Neural cell (in vitro differentiated cells): Measurements from ENCODE around the gene AFG1L. TPM values are rescaled to one million over a fixed set of nuclear protein-coding genes. Genes with fewer than 3 reads are reported as not detected.

Source experiments
- H2AFZ ChIP-seq: fragments of 200-600, 300-800 bp; sonication (generic), shearing (Covaris generic); 2 replicates; pipeline ENCODE4 v1.6.0; 2014; ENCODE audit warnings: low read depth, mild to moderate bottlenecking, antibody characterized with exemption, low read length, moderate library complexity
- H3F3A ChIP-seq: fragments of 200-600 bp; shearing (Covaris generic); 2 replicates; pipeline ENCODE4 v1.6.1; 2016; ENCODE audit warnings: mild to moderate bottlenecking, moderate library complexity, mixed read lengths, antibody characterized with exemption, low read length; ENCODE audit not compliant: insufficient read depth, poor library complexity, severe bottlenecking
- H3K27ac ChIP-seq: fragments of 200-600, 300-800 bp; sonication (generic), shearing (Covaris generic); 2 replicates; pipeline ENCODE4 v1.5.1; 2014; ENCODE audit warnings: mild to moderate bottlenecking, low read length, moderate library complexity
- H3K27me3 ChIP-seq: fragments of 300-800, 200-600 bp; sonication (generic), shearing (Covaris generic); 2 replicates; pipeline ENCODE4 v1.6.0; 2014; ENCODE audit warnings: mild to moderate bottlenecking, low read depth, low read length, moderate library complexity; ENCODE audit not compliant: insufficient read depth
- H3K36me3 ChIP-seq: fragments of 300-800, 200-600 bp; sonication (generic), shearing (Covaris generic); 2 replicates; pipeline ENCODE4 v1.5.1; 2014; ENCODE audit warnings: mild to moderate bottlenecking, antibody characterized with exemption, low read length, moderate library complexity; ENCODE audit not compliant: insufficient read depth
- H3K4me2 ChIP-seq: fragments of 300-800, 200-600 bp; sonication (generic), shearing (Covaris generic); 2 replicates; pipeline ENCODE4 v1.6.0; 2014; ENCODE audit warnings: mild to moderate bottlenecking, low read length
- H3K4me3 ChIP-seq: fragments of 300-800, 200-600 bp; sonication (generic), shearing (Covaris generic); 2 replicates; pipeline ENCODE4 v1.5.1; 2014; ENCODE audit warnings: mild to moderate bottlenecking, low read length, moderate library complexity
- H3K79me2 ChIP-seq: fragments of 200-600 bp; shearing (Covaris generic); replicated peaks from 2 replicates; pipeline ENCODE4 v1.6.0; 2014; ENCODE audit warnings: mild to moderate bottlenecking, low read length, moderate library complexity; ENCODE audit not compliant: insufficient read depth
- H3K9ac ChIP-seq: fragments of 300-800, 200-600 bp; sonication (generic), shearing (Covaris generic); 2 replicates; pipeline ENCODE4 v1.6.1; 2016; ENCODE audit warnings: mild to moderate bottlenecking, low read length, mixed read lengths
- H3K9me2 ChIP-seq: fragments of 200-600 bp; shearing (Covaris generic); 2 replicates; pipeline ENCODE4 v1.6.1; 2016; ENCODE audit warnings: mild to moderate bottlenecking, low read length, mixed read lengths; ENCODE audit not compliant: insufficient read depth
- H3K9me3 ChIP-seq: fragments of 200-600, 300-800 bp; sonication (generic), shearing (Covaris generic); 2 replicates; pipeline ENCODE4 v1.6.1; 2016; ENCODE audit warnings: mild to moderate bottlenecking, mixed run types, low read length, moderate library complexity, mixed read lengths
- H4K20me1 ChIP-seq: fragments of 200-600 bp; shearing (Covaris generic); 2 replicates; pipeline ENCODE4 v1.6.1; 2016; ENCODE audit warnings: mild to moderate bottlenecking, mixed run types; ENCODE audit not compliant: insufficient read depth
- EP300 ChIP-seq: fragments of 450-650 bp; conservative IDR thresholded peaks from 2 replicates; pipeline ENCODE4 v1.6.1; 2014; ENCODE audit warnings: antibody characterized with exemption, mild to moderate bottlenecking, moderate library complexity; ENCODE audit not compliant: poor library complexity, severe bottlenecking
- EZH2 ChIP-seq: fragments of 200-600, 300-800 bp; shearing (Covaris generic), sonication (generic); IDR thresholded peaks from 2 replicates; pipeline ENCODE4 v1.6.1; 2014; ENCODE audit warnings: antibody characterized with exemption, low read length, borderline replicate concordance, mild to moderate bottlenecking; ENCODE audit not compliant: insufficient read depth, poor library complexity, severe bottlenecking
- MXI1 ChIP-seq: fragments of 450-650 bp; conservative IDR thresholded peaks from 2 replicates; pipeline ENCODE4 v1.6.1; 2014; ENCODE audit warnings: antibody characterized with exemption, mild to moderate bottlenecking; ENCODE audit not compliant: poor library complexity, severe bottlenecking
- POLR2AphosphoS5 ChIP-seq: IDR thresholded peaks from 2 replicates; pipeline ENCODE4 v1.6.1; 2012
- RAD21 ChIP-seq: fragments of 450-650 bp; conservative IDR thresholded peaks from 2 replicates; pipeline ENCODE4 v1.6.1; 2014; ENCODE audit warnings: antibody characterized with exemption, mild to moderate bottlenecking, moderate library complexity
- SMC3 ChIP-seq: fragments of 450-650 bp; conservative IDR thresholded peaks from 2 replicates; pipeline ENCODE4 v1.6.1; 2014; ENCODE audit warnings: antibody characterized with exemption, mild to moderate bottlenecking, moderate library complexity; ENCODE audit not compliant: poor library complexity
- TAF1 ChIP-seq: IDR thresholded peaks from 2 replicates; pipeline ENCODE4 v1.6.1; 2012; ENCODE audit warnings: low read depth
- polyA plus RNA-seq: library from polyadenylated mRNA; depleted of rRNA; stranded (reverse); fragments of >200 nt; gene quantifications from 2 replicates; pipeline ENCODE4 v1.2.3, GENCODE V29; 2014
- TF ChIP-seq, protein P1 (sequence below): IDR thresholded peaks from 2 replicates; pipeline ENCODE4 v1.6.1; 2012; ENCODE audit warnings: borderline replicate concordance
- TF ChIP-seq, protein P2 (sequence below): fragments of 450-650 bp; IDR thresholded peaks from 2 replicates; pipeline ENCODE4 v1.5.1; 2014; ENCODE audit warnings: antibody characterized with exemption, mild to moderate bottlenecking, moderate library complexity; ENCODE audit not compliant: poor library complexity, severe bottlenecking

AFG1L gene
- polyA plus RNA-seq, 1 donor from 2014 or later: 3.3 TPM

DNA sequence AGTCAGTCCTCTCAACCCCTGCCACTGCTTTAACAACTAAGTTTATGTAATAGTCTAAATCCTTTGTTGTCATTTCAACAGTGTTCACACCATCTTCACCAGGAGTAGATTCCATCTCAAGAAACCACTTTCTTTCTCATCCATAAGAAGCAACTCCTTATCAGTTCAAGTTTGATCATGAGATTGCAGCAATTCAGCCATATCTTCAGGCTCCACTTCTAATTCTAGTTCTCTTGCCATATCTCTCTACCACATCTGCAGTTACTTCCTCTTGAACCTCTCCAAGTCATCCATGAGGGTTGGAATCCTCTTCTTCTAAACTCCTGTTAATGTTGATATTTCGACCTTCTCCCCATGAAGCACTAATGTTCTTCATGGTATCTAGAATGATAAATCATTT lies 208.0 kb downstream of the AFG1L start:
- no peak overlapping the region for H3K4me2 ChIP-seq
- no peaks in the 10 kb centered on the region for H3F3A ChIP-seq
- H2AFZ ChIP-seq: no peak overlapping the region
- H3K4me3 ChIP-seq: no peak overlapping the region
- H3K79me2 ChIP-seq: no peaks in the 10 kb centered on the region
- no peaks in the 10 kb centered on the region for H3K9me2 ChIP-seq
- TF ChIP-seq TAF1 (no peak), POLR2AphosphoS5 (no peak), SMC3 (no peak), RAD21 (no peak), EZH2 (no peak), MXI1 (no peak), EP300 (no peak)
- TF ChIP-seq, protein P1, sequence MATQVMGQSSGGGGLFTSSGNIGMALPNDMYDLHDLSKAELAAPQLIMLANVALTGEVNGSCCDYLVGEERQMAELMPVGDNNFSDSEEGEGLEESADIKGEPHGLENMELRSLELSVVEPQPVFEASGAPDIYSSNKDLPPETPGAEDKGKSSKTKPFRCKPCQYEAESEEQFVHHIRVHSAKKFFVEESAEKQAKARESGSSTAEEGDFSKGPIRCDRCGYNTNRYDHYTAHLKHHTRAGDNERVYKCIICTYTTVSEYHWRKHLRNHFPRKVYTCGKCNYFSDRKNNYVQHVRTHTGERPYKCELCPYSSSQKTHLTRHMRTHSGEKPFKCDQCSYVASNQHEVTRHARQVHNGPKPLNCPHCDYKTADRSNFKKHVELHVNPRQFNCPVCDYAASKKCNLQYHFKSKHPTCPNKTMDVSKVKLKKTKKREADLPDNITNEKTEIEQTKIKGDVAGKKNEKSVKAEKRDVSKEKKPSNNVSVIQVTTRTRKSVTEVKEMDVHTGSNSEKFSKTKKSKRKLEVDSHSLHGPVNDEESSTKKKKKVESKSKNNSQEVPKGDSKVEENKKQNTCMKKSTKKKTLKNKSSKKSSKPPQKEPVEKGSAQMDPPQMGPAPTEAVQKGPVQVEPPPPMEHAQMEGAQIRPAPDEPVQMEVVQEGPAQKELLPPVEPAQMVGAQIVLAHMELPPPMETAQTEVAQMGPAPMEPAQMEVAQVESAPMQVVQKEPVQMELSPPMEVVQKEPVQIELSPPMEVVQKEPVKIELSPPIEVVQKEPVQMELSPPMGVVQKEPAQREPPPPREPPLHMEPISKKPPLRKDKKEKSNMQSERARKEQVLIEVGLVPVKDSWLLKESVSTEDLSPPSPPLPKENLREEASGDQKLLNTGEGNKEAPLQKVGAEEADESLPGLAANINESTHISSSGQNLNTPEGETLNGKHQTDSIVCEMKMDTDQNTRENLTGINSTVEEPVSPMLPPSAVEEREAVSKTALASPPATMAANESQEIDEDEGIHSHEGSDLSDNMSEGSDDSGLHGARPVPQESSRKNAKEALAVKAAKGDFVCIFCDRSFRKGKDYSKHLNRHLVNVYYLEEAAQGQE: no peak
- TF ChIP-seq, protein P2, sequence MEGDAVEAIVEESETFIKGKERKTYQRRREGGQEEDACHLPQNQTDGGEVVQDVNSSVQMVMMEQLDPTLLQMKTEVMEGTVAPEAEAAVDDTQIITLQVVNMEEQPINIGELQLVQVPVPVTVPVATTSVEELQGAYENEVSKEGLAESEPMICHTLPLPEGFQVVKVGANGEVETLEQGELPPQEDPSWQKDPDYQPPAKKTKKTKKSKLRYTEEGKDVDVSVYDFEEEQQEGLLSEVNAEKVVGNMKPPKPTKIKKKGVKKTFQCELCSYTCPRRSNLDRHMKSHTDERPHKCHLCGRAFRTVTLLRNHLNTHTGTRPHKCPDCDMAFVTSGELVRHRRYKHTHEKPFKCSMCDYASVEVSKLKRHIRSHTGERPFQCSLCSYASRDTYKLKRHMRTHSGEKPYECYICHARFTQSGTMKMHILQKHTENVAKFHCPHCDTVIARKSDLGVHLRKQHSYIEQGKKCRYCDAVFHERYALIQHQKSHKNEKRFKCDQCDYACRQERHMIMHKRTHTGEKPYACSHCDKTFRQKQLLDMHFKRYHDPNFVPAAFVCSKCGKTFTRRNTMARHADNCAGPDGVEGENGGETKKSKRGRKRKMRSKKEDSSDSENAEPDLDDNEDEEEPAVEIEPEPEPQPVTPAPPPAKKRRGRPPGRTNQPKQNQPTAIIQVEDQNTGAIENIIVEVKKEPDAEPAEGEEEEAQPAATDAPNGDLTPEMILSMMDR: no peak
- H3K9me3 ChIP-seq: no peaks in the 10 kb centered on the region
- H3K27me3 ChIP-seq: no peaks in the 10 kb centered on the region
- no peak overlapping the region for H3K9ac ChIP-seq
- no peaks in the 10 kb centered on the region for H3K36me3 ChIP-seq
- no peaks in the 10 kb centered on the region for H4K20me1 ChIP-seq
- no peak overlapping the region for H3K27ac ChIP-seq

DNA sequence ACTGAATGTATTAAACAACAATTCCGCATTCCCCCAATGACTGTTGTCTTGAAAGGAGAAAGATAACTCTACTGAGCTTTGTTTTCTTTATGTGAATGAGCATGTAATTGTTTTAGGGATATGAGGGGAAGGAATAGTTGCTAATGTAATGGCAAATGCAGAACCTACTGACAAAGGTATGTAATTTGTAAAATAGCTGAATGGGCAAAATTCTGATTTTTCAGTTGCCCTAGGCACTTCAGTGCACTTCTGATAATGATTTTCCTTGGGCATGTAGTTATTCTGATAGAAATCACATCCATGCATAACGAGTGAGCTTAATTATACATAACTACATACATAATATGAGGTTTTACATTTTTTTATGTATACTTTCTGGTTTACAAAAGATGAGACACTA lies 212.5 kb downstream of the AFG1L start:
- Histone ChIP-seq H3K9me2 (no peaks in the 10 kb centered on the region), H3K9me3 (no peaks in the 10 kb centered on the region), H3K79me2 (no peaks in the 10 kb centered on the region), H3K4me3 (no peak overlapping the region), H3K27ac (no peak overlapping the region), H3K4me2 (no peak overlapping the region), H3F3A (no peaks in the 10 kb centered on the region), H3K9ac (no peak overlapping the region), H2AFZ (no peak overlapping the region), H3K36me3 (no peaks in the 10 kb centered on the region), H3K27me3 (no peaks in the 10 kb centered on the region), H4K20me1 (no peaks in the 10 kb centered on the region)
- no peak for TF ChIP-seq SMC3
- TF ChIP-seq MXI1: no peak
- TF ChIP-seq, protein P1: no peak
- no peak for TF ChIP-seq RAD21
- no peak for TF ChIP-seq EZH2
- TF ChIP-seq TAF1: no peak
- TF ChIP-seq EP300: no peak
- TF ChIP-seq, protein P2: no peak
- no peak for TF ChIP-seq POLR2AphosphoS5
